GM12878 (cell line): ENCODE data around the gene ADSS2. TPM values are rescaled to one million over a fixed set of nuclear protein-coding genes. Genes with fewer than 3 reads are reported as not detected.
A peak's percentile ranks its signal among the peaks of the same experiment; 100 is the strongest.

Source experiments
- BCLAF1 ChIP-seq: fragments of 450-650 bp; IDR thresholded peaks from 2 replicates; pipeline ENCODE4 v1.6.1; 2017; ENCODE audit warnings: antibody characterized with exemption, mild to moderate bottlenecking, moderate library complexity
- BMI1 ChIP-seq: fragments of 450-650 bp; IDR thresholded peaks from 2 replicates; pipeline ENCODE4 v1.6.1; 2016; ENCODE audit warnings: mild to moderate bottlenecking, moderate library complexity, borderline replicate concordance
- EED ChIP-seq: sonication (generic); IDR thresholded peaks from 2 replicates; pipeline ENCODE4 v1.6.1; 2016; ENCODE audit warnings: antibody characterized with exemption, low read depth
- MEF2A ChIP-seq: IDR thresholded peaks from 2 replicates; pipeline ENCODE4 v1.6.1; 2011; ENCODE audit warnings: low read depth, mild to moderate bottlenecking, low read length, moderate library complexity; ENCODE audit not compliant: insufficient read depth
- NFYB ChIP-seq: IDR thresholded peaks from 2 replicates; pipeline ENCODE4 v1.6.1; 2011; ENCODE audit warnings: low read depth, mild to moderate bottlenecking, low read length, improper control_type of control experiment, moderate library complexity; ENCODE audit not compliant: insufficient read depth
- PAX5 ChIP-seq: IDR thresholded peaks from 2 replicates; pipeline ENCODE4 v1.6.1; 2011; ENCODE audit warnings: low read depth, low read length, borderline replicate concordance
- RB1 ChIP-seq: fragments of 450-650 bp; formaldehyde crosslinking; IDR thresholded peaks from 2 replicates; pipeline ENCODE4 v1.6.1; 2017; ENCODE audit warnings: mild to moderate bottlenecking, borderline replicate concordance
- RFX5 ChIP-seq: IDR thresholded peaks from 2 replicates; pipeline ENCODE4 v1.6.1; 2011; ENCODE audit warnings: low read depth, low read length, improper control_type of control experiment
- SIX5 ChIP-seq: IDR thresholded peaks from 2 replicates; pipeline ENCODE4 v1.6.1; 2011; ENCODE audit warnings: mild to moderate bottlenecking, low read depth, low read length, moderate library complexity; ENCODE audit not compliant: severe bottlenecking
- SKIL ChIP-seq: fragments of 450-650 bp; IDR thresholded peaks from 2 replicates; pipeline ENCODE4 v1.6.1; 2017; ENCODE audit warnings: mild to moderate bottlenecking, low read depth, inconsistent platforms; ENCODE audit not compliant: poor library complexity, severe bottlenecking
- SMAD5 ChIP-seq: IDR thresholded peaks from 2 replicates; pipeline ENCODE4 v1.6.1; 2016; ENCODE audit warnings: antibody characterized with exemption, low read depth
- SMC3 ChIP-seq: IDR thresholded peaks from 2 replicates; pipeline ENCODE4 v1.6.1; 2011; ENCODE audit warnings: low read length, improper control_type of control experiment, borderline replicate concordance
- SRF ChIP-seq, 2 experiments: IDR thresholded peaks; 2 replicates each; pipeline ENCODE4 v1.6.1; 2011; ENCODE audit warnings: low read depth in 2 of 2, low read length in 2 of 2, mild to moderate bottlenecking in 1 of 2, moderate library complexity in 1 of 2
- TARDBP ChIP-seq: IDR thresholded peaks from 2 replicates; pipeline ENCODE4 v1.6.1; 2016; ENCODE audit warnings: borderline replicate concordance
- TCF3 ChIP-seq: IDR thresholded peaks from 2 replicates; pipeline ENCODE4 v1.6.1; 2012; ENCODE audit warnings: low read depth, mild to moderate bottlenecking, low read length, borderline replicate concordance; ENCODE audit not compliant: insufficient read depth
- ZNF24 ChIP-seq: fragments of 450-650 bp; IDR thresholded peaks from 2 replicates; pipeline ENCODE4 v1.6.1; 2017; ENCODE audit warnings: antibody characterized with exemption, mild to moderate bottlenecking
- polyA plus RNA-seq, 11 experiments: library from polyadenylated mRNA; depleted of rRNA in 4 of 11; unstranded in 6 of 11; stranded (reverse) in 5 of 11; fragments of >200 nt; fragmentation: Nextera tagmentation in 4 of 11; fragmentation: Illumina TruSeq in 1 of 11; extraction: Ambion mirVana in 4 of 11; extraction: Trizol in 1 of 11; gene quantifications; 1 replicate in 1 of 11; 2 replicates in 10 of 11; pipeline versions ENCODE4 v1.2.1 to v1.2.3, GENCODE V29; 2011 to 2016; ENCODE audit warnings: inconsistent platforms in 2 of 11, missing spikeins in 2 of 11, low read depth in 1 of 11
- total RNA-seq, 4 experiments: library from RNA; depleted of rRNA in 3 of 4; stranded (reverse); fragments of >200 nt in 3 of 4; fragmentation: Illumina TruSeq in 1 of 4; extraction: Trizol in 1 of 4; gene quantifications; 2 replicates each; pipeline versions ENCODE4 v1.2.1 to v1.2.3, GENCODE V29; 2013 to 2021
- TF ChIP-seq, protein P1 (sequence below): fragments of 450-650 bp; IDR thresholded peaks from 2 replicates; pipeline ENCODE4 v1.6.1; 2017; ENCODE audit warnings: borderline replicate concordance
- TF ChIP-seq, protein P2 (sequence below): fragments of 450-650 bp; IDR thresholded peaks from 2 replicates; pipeline ENCODE4 v1.6.1; 2017; ENCODE audit warnings: mild to moderate bottlenecking
- TF ChIP-seq, protein P3 (sequence below): IDR thresholded peaks from 2 replicates; pipeline ENCODE4 v1.6.1; 2012; ENCODE audit warnings: low read depth, low read length, improper control_type of control experiment

The ADSS2 gene
- total and polyA plus RNA-seq, 10 of the 15 experiments (the other 5 are each of a cell fraction or from before 2014, with no cell fraction given): 8.1 to 49.3 (median 40.6) TPM

GRCh38 chr1:244450597-244451538 is 841 bp downstream of the ADSS2 start (continued):
- TF ChIP-seq BCLAF1 (no peak), SMC3 (no peak), EED (no peak), TCF3 (no peak), NFYB (0 out of 2 replicates have a peak, but pooled peaks have one; percentile 18), RB1 (no peak), SRF (IDR thresholded peaks at IDR 0.05; ENCODE audit: low read depth in 2 of 2, low read length in 2 of 2) (no peak), ZNF24 (no peak), SMAD5 (no peak), TARDBP (no peak), SKIL (peak; percentile 32), MEF2A (no peak), BMI1 (no peak), PAX5 (no peak), SIX5 (no peak), RFX5 (no peak)
- TF ChIP-seq, protein P1, sequence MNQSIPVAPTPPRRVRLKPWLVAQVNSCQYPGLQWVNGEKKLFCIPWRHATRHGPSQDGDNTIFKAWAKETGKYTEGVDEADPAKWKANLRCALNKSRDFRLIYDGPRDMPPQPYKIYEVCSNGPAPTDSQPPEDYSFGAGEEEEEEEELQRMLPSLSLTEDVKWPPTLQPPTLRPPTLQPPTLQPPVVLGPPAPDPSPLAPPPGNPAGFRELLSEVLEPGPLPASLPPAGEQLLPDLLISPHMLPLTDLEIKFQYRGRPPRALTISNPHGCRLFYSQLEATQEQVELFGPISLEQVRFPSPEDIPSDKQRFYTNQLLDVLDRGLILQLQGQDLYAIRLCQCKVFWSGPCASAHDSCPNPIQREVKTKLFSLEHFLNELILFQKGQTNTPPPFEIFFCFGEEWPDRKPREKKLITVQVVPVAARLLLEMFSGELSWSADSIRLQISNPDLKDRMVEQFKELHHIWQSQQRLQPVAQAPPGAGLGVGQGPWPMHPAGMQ: no peak
- TF ChIP-seq, protein P2, sequence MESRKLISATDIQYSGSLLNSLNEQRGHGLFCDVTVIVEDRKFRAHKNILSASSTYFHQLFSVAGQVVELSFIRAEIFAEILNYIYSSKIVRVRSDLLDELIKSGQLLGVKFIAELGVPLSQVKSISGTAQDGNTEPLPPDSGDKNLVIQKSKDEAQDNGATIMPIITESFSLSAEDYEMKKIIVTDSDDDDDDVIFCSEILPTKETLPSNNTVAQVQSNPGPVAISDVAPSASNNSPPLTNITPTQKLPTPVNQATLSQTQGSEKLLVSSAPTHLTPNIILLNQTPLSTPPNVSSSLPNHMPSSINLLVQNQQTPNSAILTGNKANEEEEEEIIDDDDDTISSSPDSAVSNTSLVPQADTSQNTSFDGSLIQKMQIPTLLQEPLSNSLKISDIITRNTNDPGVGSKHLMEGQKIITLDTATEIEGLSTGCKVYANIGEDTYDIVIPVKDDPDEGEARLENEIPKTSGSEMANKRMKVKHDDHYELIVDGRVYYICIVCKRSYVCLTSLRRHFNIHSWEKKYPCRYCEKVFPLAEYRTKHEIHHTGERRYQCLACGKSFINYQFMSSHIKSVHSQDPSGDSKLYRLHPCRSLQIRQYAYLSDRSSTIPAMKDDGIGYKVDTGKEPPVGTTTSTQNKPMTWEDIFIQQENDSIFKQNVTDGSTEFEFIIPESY: no peak
- TF ChIP-seq, protein P3, sequence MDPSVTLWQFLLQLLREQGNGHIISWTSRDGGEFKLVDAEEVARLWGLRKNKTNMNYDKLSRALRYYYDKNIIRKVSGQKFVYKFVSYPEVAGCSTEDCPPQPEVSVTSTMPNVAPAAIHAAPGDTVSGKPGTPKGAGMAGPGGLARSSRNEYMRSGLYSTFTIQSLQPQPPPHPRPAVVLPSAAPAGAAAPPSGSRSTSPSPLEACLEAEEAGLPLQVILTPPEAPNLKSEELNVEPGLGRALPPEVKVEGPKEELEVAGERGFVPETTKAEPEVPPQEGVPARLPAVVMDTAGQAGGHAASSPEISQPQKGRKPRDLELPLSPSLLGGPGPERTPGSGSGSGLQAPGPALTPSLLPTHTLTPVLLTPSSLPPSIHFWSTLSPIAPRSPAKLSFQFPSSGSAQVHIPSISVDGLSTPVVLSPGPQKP: no peak
